ENCODE results near the gene CLDN34.

DNA sequence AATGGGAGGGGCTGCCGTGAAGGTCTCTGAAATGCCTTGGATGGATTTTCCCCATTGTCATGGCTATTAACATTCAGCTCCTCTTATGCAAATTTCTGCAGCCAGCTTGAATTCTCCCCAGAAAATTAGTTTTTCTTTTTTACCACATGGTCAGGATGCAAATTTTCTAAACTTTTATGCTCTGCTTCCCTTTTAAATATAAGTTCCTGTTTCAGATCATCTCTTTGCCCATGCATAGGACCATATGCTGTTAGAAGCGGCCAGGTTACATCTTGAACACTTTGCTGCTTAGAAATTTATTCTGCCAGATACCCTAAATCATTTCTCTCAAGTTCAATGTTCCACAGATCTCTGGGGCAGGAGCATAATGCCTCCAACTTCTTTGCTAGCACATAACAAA lies 13.8 kb upstream of the CLDN34 start:
- TF ChIP-seq BACH2 (CRISPR knock-in tag; IDR thresholded peaks at IDR 0.05; ENCODE audit: borderline replicate concordance) (no peak), TCF4 (CRISPR knock-in tag; IDR thresholded peaks at IDR 0.05; ENCODE audit: borderline replicate concordance) (no peak), ZFP3 (CRISPR knock-in tag; IDR thresholded peaks at IDR 0.05) (no peak), CSDC2 (CRISPR knock-in tag; IDR thresholded peaks at IDR 0.05) (no peak), OSR1 (CRISPR knock-in tag; IDR thresholded peaks at IDR 0.05) (no peak), ESRRG (CRISPR knock-in tag; IDR thresholded peaks at IDR 0.05) (no peak), ZNF565 (CRISPR knock-in tag; conservative IDR thresholded peaks at IDR 0.05; ENCODE audit: low read depth) (no peak), SNAI2 (CRISPR knock-in tag; IDR thresholded peaks at IDR 0.05) (no peak), ZNF8 (CRISPR knock-in tag; IDR thresholded peaks at IDR 0.05) (no peak), ISL1 (CRISPR knock-in tag; IDR thresholded peaks at IDR 0.05) (no peak), GLIS3 (CRISPR knock-in tag; IDR thresholded peaks at IDR 0.05) (no peak), ZFP30 (CRISPR knock-in tag; IDR thresholded peaks at IDR 0.05) (no peak)
- TF ChIP-seq, protein P1, sequence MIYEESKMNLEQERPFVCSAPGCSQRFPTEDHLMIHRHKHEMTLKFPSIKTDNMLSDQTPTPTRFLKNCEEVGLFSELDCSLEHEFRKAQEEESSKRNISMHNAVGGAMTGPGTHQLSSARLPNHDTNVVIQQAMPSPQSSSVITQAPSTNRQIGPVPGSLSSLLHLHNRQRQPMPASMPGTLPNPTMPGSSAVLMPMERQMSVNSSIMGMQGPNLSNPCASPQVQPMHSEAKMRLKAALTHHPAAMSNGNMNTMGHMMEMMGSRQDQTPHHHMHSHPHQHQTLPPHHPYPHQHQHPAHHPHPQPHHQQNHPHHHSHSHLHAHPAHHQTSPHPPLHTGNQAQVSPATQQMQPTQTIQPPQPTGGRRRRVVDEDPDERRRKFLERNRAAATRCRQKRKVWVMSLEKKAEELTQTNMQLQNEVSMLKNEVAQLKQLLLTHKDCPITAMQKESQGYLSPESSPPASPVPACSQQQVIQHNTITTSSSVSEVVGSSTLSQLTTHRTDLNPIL (CRISPR knock-in tag; IDR thresholded peaks at IDR 0.05; ENCODE audit: low read depth), result no peak
- TF ChIP-seq, protein P2, sequence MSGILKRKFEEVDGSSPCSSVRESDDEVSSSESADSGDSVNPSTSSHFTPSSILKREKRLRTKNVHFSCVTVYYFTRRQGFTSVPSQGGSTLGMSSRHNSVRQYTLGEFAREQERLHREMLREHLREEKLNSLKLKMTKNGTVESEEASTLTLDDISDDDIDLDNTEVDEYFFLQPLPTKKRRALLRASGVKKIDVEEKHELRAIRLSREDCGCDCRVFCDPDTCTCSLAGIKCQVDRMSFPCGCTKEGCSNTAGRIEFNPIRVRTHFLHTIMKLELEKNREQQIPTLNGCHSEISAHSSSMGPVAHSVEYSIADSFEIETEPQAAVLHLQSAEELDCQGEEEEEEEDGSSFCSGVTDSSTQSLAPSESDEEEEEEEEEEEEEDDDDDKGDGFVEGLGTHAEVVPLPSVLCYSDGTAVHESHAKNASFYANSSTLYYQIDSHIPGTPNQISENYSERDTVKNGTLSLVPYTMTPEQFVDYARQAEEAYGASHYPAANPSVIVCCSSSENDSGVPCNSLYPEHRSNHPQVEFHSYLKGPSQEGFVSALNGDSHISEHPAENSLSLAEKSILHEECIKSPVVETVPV (CRISPR knock-in tag; IDR thresholded peaks at IDR 0.05), result no peak

Data from SK-N-SH treated with all-trans-retinoic acid at 6 μM for 48 hours (cell line).